NK-92 (cell line): Measurements from ENCODE around the gene HMCES.
"Not testable (repeated sequence)": the region's sequence is repeated elsewhere in the genome, so short reads cannot be mapped to it uniquely, and the experiment has no call there.

Source experiments
- DNase-seq: peaks from one replicate; lab custom pipeline; 2025; ENCODE audit not compliant: unreplicated experiment; lab: John Stamatoyannopoulos, UW

The HMCES gene

DNA sequence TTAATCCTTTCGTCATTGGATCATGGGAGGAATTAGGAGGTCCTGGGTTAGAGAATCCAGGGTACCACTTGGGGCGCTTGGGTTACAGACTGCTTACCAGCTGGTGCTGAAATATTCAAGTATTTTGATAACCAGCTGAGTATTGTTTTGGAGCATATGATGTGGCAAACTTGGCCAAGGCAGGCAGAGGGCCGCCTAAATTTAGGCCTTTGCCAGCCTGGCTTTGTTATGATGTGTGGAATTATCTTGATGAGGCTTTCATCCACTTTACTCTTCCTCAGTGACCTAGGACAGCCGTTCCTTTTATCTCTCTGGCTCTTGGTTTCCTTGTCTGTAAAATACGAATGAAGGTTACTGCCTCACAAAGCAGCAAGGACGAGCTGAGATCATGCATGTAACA, 22.4 kb upstream of the HMCES start:
- no peak for DNase-seq

DNA sequence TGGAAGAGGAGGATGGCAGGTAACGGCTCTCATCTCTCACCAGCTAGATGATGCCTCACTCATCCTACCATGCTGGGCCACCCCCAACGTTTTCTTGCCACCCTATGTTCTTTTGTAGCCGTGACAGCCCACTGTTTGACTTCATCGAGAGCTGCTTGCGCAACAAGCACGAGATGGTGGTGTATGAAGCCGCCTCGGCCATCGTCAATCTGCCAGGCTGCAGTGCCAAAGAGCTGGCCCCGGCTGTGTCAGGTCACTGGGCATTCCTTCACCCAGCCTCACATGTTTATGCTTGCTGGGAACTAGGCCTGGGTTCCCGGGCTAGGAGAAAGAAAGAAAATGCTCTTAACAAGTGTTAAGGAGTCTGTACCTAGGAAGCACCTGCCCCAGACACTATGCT, 21.1 kb upstream of the HMCES start:
- no peak for DNase-seq

DNA sequence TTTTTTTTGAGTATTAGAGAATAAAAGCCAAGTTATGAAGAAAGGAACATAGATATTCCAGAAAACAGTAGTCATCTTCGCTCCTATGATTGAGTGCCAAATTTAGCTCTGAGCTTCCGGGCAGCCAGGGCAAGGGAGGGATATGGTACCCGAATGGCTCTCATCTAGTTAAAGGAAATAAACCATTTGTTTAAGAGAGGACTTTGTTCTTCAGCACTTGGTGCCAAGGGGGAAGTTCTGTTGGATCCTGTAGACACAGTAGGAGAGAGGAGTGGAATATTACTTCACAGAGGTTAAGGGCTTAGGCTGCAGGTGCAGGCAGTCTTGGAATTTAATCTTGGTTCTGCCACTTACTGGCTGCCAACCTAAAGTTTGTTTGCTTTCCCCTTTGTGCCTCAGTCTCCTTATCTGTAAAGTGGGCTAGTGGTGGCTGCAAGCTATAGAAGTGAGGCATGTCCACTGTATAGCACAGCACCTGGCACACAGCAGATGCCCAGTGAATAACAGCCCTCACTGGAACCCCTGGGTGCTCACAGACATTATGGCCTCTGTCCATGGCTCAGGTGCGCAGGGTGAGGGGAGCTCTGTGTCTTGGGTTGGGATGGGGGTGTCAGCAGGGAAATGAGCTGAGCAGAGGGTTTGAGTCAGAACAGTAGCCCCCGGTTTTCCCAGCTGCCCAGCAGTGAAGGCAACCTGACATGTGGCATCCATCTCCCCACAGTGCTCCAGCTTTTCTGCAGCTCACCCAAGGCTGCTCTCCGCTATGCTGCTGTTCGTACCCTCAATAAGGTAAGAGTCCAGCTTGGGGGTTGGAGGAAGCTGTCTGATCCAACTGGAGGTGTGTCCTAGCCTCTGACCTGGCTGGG, 18.8 kb upstream of the HMCES start:
- DNase-seq, result no peak

DNA sequence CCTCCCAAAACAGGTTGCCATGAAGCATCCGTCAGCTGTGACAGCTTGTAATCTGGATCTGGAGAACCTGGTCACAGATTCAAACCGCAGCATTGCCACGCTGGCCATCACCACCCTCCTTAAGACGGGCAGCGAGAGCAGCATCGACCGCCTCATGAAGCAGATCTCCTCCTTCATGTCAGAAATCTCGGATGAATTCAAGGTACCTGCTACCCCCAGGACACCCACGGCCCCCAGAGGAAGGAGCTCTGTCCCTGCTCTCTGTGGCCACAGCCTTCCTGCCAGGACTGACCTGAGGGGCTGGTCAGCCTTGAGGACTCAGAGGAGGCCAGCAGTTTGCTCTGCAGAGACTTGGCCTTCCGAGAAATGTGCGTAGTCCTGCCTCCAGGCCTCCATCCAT, 18.1 kb upstream of the HMCES start:
- DNase-seq, result no peak

DNA sequence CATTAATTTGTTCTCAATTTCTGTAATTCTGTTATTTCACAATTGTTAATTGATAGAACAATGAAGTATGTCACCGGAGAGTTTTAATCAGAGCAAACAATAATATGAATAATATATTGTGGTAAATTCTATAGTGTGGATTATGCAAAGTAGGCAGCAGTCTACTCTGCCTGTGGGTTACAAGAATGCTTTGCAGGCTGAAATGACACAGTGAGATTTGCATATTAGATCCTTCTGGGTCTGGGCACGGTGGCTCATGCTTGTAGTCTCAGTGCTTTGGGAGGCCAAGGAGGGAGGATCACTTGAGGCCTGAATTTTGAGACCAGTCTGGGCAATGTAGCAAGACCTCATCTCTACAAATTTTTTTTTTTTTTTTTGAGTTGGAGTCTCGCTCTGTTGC, 16.8 kb upstream of the HMCES start:
- DNase-seq, result no peak

DNA sequence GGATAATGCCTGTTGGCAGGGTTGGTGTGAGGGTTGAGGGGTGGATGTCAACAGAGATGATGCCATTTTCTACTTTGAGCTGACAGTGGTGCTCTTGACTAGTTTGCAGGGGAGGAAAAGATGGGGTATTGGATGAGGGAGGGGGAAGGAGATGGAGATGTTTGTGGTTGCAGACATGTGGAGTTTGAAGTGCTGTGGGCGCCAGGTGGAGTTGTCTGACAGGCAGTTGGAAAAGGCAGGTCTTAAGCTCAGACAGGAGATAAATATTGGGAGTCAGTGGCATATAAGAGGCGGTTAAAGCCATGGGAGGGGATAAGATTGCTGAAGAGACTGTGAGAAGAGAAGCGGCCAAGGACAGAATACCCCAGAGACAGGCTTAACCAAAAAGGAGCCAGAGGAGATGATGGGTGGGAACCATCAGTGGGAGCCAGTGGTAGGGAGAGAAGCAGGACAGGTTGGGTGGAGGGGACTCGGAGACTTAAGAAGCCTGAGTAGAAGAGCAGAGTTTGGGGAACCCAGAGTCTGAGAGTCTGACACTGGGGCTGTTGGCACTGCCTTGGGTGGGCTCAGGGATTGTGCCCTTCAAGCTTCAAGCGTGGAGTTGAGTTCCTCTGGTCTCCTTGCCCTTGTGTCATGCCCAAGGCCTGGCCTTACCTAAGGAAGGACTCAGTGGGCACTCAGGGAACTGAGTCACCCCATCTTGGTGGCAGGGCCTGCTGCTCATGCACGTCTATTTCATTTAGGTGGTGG, 15.3 kb upstream of the HMCES start:
- DNase-seq, result no peak

DNA sequence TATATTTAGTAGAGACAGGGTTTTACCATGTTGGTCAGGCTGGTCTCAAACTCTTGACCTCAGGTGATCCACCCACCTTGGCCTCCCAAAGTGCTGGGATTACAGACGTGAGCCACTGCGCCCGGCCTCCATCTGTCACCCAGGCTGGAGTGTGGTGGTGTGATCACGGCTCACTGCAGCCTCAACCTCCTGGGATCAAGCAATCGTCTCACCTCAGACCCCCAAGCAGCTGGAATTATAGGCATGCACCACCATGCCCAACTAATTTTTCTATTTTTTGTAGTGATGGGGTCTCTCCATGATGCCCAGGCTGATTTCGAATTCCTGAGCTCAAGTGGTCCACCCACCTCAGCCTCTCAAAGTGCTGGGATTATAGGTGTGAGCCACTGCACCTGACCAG, 13.7 kb upstream of the HMCES start:
- not testable (repeated sequence) for DNase-seq

DNA sequence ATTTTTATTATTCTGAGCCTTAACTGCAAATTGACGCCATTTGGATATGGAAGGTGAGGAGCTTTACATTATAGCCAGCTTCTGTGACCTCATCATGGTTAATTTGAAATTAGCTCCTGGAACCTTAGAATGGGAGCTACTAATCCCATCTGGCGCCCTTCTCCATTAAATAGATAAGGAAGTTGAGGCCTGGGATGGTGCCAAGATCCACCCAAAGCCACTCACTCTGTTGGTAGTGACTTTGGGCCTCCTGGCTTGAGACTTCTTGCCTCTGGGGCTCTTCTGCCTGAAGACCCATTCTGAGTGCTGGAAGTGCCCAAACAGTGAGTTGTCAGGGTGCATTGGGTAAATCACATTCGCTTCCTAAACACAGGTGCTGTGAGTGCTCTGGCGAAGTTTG, 12.0 kb upstream of the HMCES start:
- DNase-seq, result no peak

DNA sequence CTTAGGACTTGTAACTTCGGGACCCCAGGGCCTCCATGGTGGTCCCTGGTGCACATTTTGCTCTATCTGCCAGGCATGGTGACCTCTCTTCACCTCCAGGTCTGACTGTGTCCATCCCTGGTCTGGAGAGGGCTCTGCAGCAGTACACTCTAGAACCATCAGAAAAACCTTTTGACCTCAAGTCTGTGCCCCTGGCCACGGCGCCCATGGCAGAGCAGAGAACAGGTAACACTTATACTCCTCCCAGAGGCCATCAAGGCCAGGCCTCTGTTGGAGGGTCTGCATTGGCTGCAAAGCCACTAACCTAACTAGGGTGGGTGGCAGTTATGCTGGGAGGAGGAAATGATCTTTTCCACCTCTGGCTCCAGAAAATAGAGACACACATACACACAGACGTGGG, 10.3 kb upstream of the HMCES start:
- no peak for DNase-seq

DNA sequence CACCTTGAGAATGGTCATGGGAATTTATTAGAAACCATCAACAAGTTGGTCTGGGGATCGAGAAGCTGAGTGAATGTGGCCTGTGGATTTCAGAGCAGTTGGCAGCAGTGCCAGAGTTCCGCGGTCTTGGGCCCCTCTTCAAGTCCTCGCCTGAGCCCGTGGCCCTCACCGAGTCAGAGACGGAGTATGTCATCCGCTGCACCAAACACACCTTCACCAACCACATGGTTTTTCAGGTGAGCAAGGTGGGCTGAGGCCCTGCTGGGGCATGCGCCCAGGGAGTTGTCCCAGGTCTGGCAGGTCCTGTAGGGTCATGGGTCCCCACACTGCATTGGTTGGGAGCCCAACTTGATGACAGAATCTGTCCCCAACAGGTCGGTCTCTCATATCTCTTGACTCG, 7.0 kb upstream of the HMCES start:
- no peak for DNase-seq

DNA sequence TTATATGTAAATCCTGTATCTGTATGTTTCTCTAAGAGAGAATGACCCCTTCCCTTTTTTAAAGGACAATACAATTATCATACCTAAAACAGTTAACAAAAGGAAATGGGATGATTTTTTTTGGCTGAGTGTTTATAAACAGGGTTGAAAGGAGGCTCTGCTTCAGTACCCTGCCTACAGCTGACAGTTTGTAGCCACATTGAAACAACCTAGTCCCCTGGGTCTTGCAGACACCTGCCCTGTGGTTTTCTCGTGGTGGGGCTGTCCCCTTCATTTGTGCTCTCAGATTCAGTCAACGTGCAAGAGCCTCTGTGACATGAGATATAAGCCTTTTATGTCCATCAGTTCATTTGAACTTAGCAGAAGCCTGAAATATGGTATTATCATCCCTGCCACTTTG, 2.3 kb upstream of the HMCES start:
- no peak for DNase-seq

DNA sequence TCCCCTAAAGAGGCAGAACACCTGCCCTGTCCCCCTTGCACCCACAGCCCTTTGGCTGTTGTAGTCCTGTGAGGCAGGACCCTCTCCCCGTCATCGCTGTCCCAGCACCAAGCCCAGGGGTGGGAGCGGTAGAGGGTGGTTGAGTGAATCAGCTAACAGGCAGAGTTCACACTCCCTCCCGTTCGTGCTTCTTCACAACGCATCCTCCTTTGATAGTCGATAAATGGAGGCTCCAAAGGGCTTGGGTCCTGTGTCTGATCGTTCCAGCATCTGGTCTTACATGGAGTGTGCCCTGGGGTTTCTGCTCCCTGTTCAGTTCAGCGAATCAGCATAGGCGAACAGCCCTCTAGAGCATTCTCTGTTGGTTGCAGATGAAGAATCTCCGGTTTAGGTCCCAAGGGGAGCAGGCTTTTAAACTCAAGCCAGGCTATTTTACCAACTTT, 820 bp upstream of the HMCES start:
- no peak for DNase-seq

DNA sequence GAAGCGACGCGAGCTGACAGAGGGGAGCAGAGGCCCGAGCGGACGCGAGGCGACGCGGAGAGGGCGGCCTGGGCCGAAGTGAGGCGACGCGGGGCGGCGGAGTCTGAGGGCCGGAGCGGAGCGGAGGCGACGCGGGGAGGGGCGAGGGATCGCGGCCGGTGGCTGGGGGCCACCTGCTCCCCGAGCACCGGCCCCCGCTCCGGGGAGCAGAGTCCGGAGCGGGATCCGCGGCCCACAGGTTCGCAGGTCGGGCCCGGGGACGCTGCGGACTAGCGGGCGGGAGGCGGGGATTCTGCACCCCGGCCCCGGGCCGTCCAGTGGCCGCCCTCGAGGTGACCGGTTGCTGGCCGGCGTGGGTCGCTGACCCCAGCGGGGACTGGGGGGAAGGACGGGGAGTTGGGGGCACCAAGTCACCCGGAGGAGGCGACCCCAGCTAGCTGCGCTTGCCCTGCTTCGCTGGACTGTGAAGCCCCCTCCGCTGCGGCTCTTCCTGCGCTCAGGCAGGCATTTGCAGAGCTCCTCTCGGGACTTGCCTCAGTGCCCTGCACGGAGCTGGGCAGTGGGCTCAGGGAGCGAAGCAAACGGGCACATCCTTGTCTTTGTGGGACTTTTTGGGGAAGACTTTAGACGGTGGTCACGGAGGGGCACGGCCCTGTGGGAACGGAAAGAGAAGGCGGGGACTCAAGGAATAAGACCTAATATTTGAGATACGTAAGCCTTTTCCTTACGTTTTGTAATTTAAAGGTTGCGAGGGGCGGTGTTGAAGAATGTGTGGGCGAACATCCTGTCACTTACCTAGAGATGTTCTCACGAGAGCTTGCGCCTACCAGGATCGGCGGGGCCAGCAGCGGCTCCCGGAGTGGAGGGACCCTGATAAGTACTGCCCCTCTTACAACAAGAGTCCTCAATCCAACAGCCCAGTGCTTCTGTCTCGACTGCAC, 566 bp downstream of the HMCES start:
- no peak for DNase-seq

DNA sequence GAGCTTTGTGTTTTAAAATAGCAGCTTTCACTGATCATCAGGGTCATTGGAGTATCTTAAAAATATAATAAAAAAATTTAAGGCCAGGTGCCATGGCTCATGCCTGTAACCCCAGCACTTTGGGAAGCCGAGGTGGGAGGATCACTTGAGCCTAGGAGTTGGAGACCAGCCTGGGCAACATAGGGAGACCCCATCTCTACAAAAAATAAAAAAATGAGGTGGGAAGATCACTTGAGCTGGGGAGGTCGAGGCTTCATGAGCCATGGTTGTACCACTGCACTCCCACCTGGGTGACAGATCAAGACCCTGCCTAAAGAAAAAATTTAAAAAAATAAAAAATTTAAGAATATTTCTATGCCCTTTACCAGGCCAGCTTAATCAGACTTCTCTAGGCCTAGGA, 1.5 kb downstream of the HMCES start:
- no peak for DNase-seq

DNA sequence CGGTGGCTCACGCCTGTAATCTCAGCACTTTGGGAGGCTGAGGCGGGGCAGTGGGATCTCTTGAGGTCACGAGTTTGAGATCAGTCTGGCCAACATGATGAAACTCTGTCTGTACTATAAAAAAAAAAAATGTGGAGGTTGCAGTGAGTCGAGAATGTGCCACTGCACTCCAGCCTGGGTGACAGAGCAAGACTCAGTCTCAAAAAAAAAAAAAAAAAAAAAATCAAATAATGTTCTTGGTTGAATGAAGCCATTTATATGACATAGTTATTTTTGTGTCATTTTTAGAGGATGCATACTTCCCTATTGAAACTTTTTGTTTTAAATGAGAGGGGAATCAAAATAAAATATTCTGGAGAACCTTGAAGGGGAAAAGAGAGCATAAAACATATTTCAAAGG, 3.1 kb downstream of the HMCES start:
- DNase-seq, result no peak

DNA sequence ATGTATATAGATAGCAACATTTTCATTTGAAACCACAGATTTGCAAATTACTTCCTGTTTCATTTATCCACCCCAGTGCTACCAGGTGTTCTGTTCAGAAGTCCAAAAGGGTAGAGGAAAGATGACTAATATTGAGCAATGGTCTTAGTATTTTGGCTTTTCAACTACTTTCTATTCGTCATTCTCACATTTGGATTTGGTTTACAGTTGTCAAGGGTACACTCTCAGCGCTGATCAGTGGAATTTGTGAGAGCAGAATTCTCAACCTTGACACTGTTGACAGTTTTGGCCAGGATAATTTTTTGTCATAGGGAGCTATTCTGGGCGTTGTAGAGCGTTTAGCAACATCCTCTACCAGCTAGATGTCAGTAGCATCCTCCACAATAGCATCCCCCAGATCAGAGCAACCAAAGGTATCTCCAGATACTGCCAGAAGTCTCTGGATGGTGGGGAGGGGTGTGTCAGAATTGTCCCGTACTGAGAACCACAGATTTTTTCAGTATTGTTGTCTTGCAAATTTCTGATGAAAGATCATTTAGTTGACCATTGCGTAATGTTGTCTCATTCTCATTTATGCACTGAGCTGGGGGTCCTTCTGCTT, 4.2 kb downstream of the HMCES start:
- no peak for DNase-seq

DNA sequence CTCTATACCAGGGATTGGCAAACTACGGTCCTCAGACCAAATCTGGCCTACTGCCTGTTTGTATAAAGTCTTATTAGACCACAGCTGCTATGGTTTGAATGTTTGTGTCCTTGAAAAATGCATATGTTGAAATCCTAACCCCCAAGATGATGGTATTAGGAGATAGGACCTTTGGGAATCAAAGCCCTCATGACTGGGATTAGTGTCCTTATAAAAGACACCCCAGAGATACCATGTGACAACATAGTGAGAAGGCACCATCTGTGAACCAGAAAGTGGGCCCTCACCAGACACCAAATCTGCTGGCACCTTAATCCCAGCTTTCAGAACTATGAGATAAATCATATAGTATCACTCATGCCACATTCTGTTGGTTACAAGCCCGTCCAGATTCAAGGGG, 7.4 kb downstream of the HMCES start:
- no peak for DNase-seq

DNA sequence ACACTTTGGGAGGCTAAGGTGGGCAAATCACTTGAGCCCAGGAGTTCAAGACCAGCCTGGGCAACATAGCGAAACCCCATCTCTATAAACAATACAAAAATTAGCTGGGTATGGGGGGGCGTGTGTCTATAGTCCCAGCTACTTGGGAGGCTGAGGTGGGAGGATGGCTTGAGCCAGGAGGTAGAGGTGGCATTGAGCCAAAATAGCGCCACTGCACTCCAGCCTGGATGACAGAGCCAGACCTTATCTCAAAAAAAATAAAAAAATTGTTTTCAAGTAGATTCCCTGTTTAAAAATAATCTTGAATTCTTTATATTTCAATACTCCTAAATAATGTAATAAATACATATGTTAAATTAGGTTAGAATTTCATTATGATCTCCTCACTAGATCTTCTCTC, 9.8 kb downstream of the HMCES start:
- no peak for DNase-seq

DNA sequence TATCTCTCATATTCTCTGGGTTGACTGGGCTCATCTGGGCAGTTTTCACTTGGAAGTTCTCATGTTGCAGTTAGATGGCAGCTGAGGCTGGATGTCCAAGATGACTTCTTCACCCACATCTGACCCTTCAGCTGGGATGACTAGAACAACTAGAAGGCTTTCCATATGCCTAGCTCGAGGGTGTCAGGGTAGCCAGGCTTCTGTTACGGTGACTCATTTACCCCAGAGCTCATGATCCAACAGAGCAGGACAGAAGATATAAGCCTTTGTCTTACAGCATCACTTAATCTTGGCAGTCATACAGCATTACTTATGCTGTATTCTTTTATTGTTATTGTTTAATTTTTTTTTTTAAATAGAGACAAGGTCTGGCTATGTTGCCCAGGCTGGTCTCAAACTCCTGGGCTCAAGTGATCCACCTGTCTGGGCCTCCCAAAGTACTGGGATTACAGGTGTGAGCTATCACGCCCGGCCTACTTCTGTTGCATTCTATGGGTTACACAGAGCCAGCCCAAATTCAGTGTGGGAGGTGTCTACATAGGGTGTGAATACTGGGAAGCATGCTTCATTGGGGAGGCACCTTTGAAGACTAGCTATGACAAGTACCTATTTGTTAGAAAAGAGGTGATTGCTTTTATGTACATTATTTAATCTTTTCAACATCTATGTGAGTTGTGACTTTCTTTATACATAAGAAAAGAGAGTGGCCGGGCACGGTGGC, 10.7 kb downstream of the HMCES start:
- no peak for DNase-seq

DNA sequence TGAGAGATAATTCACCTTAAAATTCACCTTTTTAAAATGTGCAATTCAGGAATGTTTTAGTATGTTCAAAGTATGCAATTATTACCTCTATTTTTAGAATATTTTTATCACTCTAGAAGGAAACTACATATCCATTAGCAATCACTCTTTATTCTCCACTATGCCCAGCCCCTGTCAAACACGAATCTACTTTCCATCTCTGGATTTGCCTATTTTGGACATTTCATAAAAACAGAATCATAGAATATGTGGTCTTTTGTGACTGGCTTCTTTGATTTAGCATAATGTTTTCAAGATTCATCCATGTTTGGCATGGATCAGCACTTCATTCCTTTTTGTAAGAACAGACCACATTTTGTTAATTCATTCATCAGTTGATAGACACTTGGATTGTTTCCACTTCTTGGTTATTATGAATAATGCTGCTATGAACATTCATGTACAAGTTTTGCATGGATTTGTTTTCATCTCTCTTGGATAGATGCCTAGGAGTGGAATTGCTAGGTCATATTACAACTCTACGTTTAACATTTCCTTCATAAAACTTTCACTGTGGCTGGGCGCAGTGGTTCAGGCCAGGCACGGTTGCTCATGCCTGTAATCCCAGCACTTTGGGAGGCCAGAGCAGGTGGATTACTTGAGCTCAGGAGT, 12.7 kb downstream of the HMCES start:
- DNase-seq, result no peak
